SU-DHL-6 (cell line): ENCODE measurements around the gene SAGE1.

ENCODE experiments used
- EZH2phosphoT487 ChIP-seq: fragments of 200-600 bp; sonication (generic), shearing (Covaris generic); conservative IDR thresholded peaks from 2 replicates; pipeline ENCODE4 v1.6.1; 2018; ENCODE audit warnings: mild to moderate bottlenecking, antibody characterized with exemption, low read length, moderate library complexity, mixed read lengths
- TF ChIP-seq, protein P1 (sequence below): fragments of 200-600 bp; sonication (generic); IDR thresholded peaks from one replicate; pipeline ENCODE4 v1.5.1; 2017; ENCODE audit warnings: antibody characterized with exemption, mild to moderate bottlenecking, low read length, moderate library complexity; ENCODE audit not compliant: insufficient read depth, poor library complexity, severe bottlenecking

DNA sequence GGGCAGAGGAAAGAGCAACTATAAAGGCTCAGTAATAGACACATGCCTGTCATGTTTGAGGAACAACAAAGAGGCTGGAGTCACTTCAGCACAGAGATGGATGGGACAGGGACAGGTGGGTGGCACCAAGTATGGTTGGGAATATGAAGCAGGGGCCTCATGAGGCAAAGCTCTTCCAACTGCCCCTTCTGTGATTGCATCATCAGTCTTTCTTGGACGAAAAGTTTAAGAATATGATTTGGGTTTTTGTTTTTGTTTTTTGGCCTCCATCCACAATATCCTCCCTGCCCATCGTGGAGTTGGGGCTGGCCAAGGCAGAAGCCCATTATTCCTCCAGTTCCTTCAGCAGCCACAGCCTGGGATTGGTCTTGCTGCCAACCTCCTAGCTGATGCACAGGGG lies 34.4 kb downstream of the SAGE1 start:
- TF ChIP-seq, protein P1, sequence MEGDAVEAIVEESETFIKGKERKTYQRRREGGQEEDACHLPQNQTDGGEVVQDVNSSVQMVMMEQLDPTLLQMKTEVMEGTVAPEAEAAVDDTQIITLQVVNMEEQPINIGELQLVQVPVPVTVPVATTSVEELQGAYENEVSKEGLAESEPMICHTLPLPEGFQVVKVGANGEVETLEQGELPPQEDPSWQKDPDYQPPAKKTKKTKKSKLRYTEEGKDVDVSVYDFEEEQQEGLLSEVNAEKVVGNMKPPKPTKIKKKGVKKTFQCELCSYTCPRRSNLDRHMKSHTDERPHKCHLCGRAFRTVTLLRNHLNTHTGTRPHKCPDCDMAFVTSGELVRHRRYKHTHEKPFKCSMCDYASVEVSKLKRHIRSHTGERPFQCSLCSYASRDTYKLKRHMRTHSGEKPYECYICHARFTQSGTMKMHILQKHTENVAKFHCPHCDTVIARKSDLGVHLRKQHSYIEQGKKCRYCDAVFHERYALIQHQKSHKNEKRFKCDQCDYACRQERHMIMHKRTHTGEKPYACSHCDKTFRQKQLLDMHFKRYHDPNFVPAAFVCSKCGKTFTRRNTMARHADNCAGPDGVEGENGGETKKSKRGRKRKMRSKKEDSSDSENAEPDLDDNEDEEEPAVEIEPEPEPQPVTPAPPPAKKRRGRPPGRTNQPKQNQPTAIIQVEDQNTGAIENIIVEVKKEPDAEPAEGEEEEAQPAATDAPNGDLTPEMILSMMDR = no peak
- no peak for TF ChIP-seq EZH2phosphoT487
